LNCaP clone FGC (cell line): Measurements from ENCODE around the gene AGFG2.

Experiments used
- DNase-seq: peaks from one replicate; pipeline ENCODE4 v3.0.0-alpha.2; 2011; ENCODE audit warnings: low read depth
- H3K4me3 ChIP-seq: 2 replicates; pipeline ENCODE4 v1.5.1; 2011; ENCODE audit warnings: mild to moderate bottlenecking, low read depth, low read length, control low read depth
- CTCF ChIP-seq: IDR thresholded peaks from 2 replicates; pipeline ENCODE4 v1.5.1; 2012; ENCODE audit warnings: mild to moderate bottlenecking; ENCODE audit not compliant: control insufficient read depth, insufficient read depth; ENCODE audit errors: extremely low read depth

AGFG2 gene

GRCh38 chr7:100585511-100586265 lies 46.7 kb downstream of the AGFG2 start, which contains the start of gene LRCH4:
TSS of gene LRCH4 (minus strand) at chr7:100586129. CDS start at chr7:100586100, 29 bp downstream.
- no peak for TF ChIP-seq CTCF
- DNase-seq: peak; percentile 47
- H3K4me3 ChIP-seq: peak within 1 kb of the TSS; percentile 97

GRCh38 chr7:100586266-100587025 lies 47.4 kb downstream of the AGFG2 start, which contains the start of gene FBXO24:
TSS of gene FBXO24 (plus strand) at chr7:100586328. CDS start at chr7:100586626, 298 bp downstream.
- peak; percentile 100 for DNase-seq
- no peak for TF ChIP-seq CTCF

GRCh38 chr7:100588438-100588837 lies 49.4 kb downstream of the AGFG2 start:
- no peak overlapping the region for H3K4me3 ChIP-seq
- peak; percentile 32; the same call in 1 of the 2 replicates for TF ChIP-seq CTCF
- no peak for DNase-seq

More at GRCh38 chr7:100586266-100587025, 47.4 kb downstream of the AGFG2 start, which contains the start of gene FBXO24:
- H3K4me3 ChIP-seq: peak within 1 kb of the TSS; percentile 97

- no peak for DNase-seq
- TF ChIP-seq CTCF: no peak
- H3K4me3 ChIP-seq: no peak overlapping the region
Observed at GRCh38 chr7:100589341-100589947, 50.4 kb downstream of the AGFG2 start.

- H3K4me3 ChIP-seq: no peak overlapping the region
- TF ChIP-seq CTCF: no peak
- DNase-seq: no peak
Observed at GRCh38 chr7:100590077-100590737, 51.2 kb downstream of the AGFG2 start.

- no peak for TF ChIP-seq CTCF
- no peak overlapping the region for H3K4me3 ChIP-seq
- no peak for DNase-seq
Observed at GRCh38 chr7:100591596-100591995, 52.6 kb downstream of the AGFG2 start.
